Measurements from ENCODE around the gene COX17. TPM values are rescaled to one million over a fixed set of nuclear protein-coding genes. Genes with fewer than 3 reads are reported as not detected.
A peak's percentile ranks its signal among the peaks of the same experiment; 100 is the strongest.

COX17 gene
- total RNA-seq, 5 donors from 2014 or later (not counting 1 experiment from before 2014, with no cell fraction given) = 20.5 to 33.1 (median 30.6) TPM

DNA sequence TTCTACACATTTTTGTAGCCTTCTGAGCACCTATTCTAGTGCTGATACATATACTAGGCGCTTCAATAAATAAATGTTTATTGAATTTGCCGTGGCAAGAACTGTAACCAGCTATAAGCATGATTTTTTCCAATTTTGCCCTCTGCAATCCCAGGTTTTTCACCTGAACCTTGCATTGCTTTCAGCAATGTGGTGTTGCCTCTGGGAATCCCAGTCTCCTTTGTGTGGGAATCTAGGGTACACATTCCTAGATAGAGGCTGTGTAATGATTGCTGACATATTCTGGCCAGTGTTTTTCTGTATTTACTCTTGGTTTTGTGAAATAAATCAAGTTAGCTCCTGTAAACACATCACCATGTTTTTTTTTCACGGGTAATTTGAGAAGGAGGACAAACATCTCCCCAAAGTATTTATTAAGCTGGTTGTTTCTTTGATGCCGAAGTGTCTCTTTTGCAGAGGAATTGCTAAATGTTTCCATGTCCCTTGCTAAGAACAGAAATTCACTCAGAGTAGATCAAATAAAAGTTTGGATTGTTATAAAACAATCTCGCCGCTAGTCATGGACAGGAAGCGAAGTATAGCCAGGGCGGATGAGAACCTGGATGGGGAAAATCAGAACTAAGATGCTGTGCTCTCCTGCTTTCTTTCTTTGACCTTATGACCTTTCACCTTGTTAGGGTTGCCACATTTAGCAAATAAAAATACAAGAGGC, 26.8 kb upstream of the COX17 start:
- H3K27me3 Mint-ChIP-seq = no peaks in the 10 kb centered on the region
- no peaks in the 10 kb centered on the region for H3K9me3 Mint-ChIP-seq
- H3K4me1 Mint-ChIP-seq = peaks cover 24 to 36% (median 30%) of the 10 kb centered on the region in 3 donors
- peaks cover 0 to 19% of the 10 kb centered on the region in 2 experiments for H3K4me1 ChIP-seq (ENCODE audit: control insufficient read depth in 1 of 2, extremely low read depth in 1 of 2, insufficient read depth in 2 of 2, low read length in 2 of 2)
- H3K36me3 Mint-ChIP-seq = no peaks in the 10 kb centered on the region
- H3K4me3 Mint-ChIP-seq = peak overlapping the region; percentile 76 to 80 (median 76)
- ChIA-PET CTCF (interaction anchor here in 1 of 2 donors (0.6 kb wide), 1 partner anchor 360 kb away, joined by 4 read pairs; no protein-coding TSS in a partner anchor), POLR2A (no interaction called here)
- H3K27ac ChIP-seq (ENCODE audit: low read length) = no peak overlapping the region
- H3K27me3 ChIP-seq (replicated peaks in 1 of 2; ENCODE audit: control insufficient read depth in 2 of 2, extremely low read depth in 1 of 2, insufficient read depth in 2 of 2, low read length in 1 of 2) = peaks cover 5 to 7% of the 10 kb centered on the region in 2 experiments
- DNase-seq = no peak
- H3K27ac Mint-ChIP-seq = no peak overlapping the region
- no peak for ATAC-seq (replicated peaks in 1 of 4)
- H3K36me3 ChIP-seq (ENCODE audit: control insufficient read depth in 2 of 2, extremely low read depth in 1 of 2, insufficient read depth in 1 of 2, low read length in 1 of 2) = no peaks in the 10 kb centered on the region
- no peaks in the 10 kb centered on the region for H3K9me3 ChIP-seq
- no peak overlapping the region for H3K4me3 ChIP-seq (ENCODE audit: control insufficient read depth in 1 of 2, extremely low read depth in 1 of 2, low read length in 1 of 2)
- WGBS (ENCODE audit: insufficient coverage) = 94% methylated on average over 2 of the region's 8 CpGs

DNA sequence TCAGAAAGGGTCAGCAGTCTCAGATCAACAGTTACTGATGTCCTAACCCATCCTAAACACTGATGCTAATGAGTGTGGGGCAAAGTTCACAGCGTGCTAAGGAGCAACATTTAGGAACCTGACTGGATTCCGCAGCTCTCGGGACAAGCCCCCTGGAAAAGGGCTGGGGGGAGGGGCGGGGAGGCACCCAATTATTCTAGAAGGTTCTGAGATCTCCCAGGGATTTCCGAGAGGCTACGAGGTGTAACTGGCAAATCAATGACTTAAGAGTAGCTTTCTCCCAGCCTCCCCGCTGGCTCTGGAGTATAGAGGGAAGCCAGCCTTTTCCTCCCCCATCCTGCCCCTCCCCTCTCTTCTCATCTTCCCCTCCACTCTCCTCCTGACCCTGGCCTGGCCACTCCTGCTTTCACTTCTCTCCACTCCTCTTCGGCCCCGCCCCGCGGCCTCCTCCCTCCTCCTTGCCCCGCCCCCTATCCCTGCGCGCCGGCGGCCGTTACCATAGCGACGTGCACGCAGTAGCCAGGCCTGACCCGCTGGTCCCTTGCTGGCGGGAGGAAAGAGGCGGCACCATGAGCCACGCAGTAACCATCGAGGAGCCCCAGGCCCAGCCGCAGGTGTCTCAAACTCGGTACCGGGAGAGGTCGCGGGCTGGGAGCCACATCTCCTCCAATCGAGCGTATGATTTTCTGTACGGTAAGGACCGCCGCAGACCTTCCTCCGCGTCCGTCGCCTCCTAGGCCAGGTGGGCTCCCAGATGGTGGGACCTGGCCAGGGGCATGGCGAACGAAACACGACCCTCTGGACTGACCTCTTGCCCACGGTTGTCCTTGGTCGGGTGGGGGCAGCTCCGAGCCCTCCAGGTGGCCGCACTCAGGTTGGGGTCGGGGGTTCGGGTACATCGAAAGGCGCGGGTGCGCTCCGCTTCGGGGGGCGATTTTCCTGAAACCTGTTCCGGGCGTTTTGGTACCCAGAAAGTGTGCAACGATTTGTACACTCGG, 25.6 kb upstream of the COX17 start, which contains the start of gene CFAP91:
Gene CFAP91 (plus strand): TSS at position 493 of the 998 bp plus-strand sequence. CDS start 77 bp downstream, at position 570.
- no peaks in the 10 kb centered on the region for H3K27me3 Mint-ChIP-seq
- H3K27me3 ChIP-seq (replicated peaks in 1 of 2; ENCODE audit: control insufficient read depth in 2 of 2, extremely low read depth in 1 of 2, insufficient read depth in 2 of 2, low read length in 1 of 2) = peaks cover 5 to 7% of the 10 kb centered on the region in 2 experiments
- H3K9me3 ChIP-seq = no peaks in the 10 kb centered on the region
- no peaks in the 10 kb centered on the region for H3K36me3 ChIP-seq (ENCODE audit: control insufficient read depth in 2 of 2, extremely low read depth in 1 of 2, insufficient read depth in 1 of 2, low read length in 1 of 2)
- 17% methylated on average over 51 of the region's 59 CpGs for WGBS (ENCODE audit: insufficient coverage)
- ATAC-seq (replicated peaks in 1 of 4) = peak; percentile 84 to 89 (median 88)
- H3K4me1 ChIP-seq (ENCODE audit: control insufficient read depth in 1 of 2, extremely low read depth in 1 of 2, insufficient read depth in 2 of 2, low read length in 2 of 2) = peaks cover 0 to 19% of the 10 kb centered on the region in 2 experiments
- H3K36me3 Mint-ChIP-seq = no peaks in the 10 kb centered on the region
- peak within 1 kb of the TSS; percentile 76 to 80 (median 76) for H3K4me3 Mint-ChIP-seq
- H3K4me3 ChIP-seq (ENCODE audit: control insufficient read depth in 1 of 2, extremely low read depth in 1 of 2, low read length in 1 of 2) = peak within 1 kb of the TSS; percentile 57 to 61
- ChIA-PET CTCF (no interaction called here), POLR2A (interaction anchor here in 1 of 2 donors (0.6 kb wide), 1 partner anchor 215 kb away, joined by 4 read pairs; no protein-coding TSS in a partner anchor)
- DNase-seq = peak; percentile 49 to 83 (median 67)
- peaks cover 24 to 36% (median 30%) of the 10 kb centered on the region in 3 donors for H3K4me1 Mint-ChIP-seq
- no peaks in the 10 kb centered on the region for H3K9me3 Mint-ChIP-seq
- H3K27ac ChIP-seq (ENCODE audit: low read length) = no peak within 1 kb of the TSS
- H3K27ac Mint-ChIP-seq = no peak within 1 kb of the TSS

DNA sequence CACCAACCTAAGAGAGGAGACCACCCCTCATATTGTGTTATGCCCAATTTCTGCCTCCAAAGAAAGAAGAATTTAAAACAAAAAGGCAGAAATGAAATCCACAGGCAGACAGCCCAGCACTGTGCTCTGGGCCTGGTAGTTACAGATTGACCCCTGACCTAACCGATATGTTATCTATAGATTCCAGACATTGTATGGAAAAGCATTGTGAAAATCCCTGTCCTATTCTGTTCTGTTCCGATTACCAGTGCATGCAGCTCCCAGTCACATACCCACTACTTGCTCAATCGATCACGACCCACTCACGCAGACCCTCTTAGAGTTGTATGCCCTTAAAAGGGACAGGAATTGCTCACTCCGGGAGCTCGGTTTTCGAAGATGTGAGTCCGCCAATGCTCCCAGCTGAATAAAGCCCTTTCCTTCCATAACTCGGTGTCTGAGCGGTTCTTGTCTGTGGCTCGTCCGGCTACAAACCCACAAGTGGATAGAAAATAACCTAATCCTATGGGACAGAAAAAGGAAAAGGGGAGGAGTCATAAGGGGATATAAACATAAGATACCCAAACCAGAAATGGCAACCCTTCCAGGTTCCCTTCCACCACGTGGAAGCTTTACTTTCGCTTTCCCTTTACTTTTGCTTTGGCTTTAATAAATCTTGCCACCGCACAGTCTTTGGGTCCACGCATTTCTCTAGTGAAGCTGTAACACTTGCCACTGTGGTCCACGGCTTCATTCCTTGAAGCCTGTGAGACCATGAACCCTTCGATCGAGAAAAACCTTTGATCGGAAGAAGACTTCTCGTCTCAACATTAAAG, 23.9 kb upstream of the COX17 start:
- peak overlapping the region in 1 of 3 donors; percentile 37 for H3K4me3 Mint-ChIP-seq
- CTCF ChIA-PET = interaction anchor here in 1 of 2 donors (0.6 kb wide), 1 partner anchor 37 kb away, joined by 10 read pairs; no protein-coding TSS in a partner anchor
- ATAC-seq (replicated peaks in 1 of 4) (peak in 1 of 4 experiments; percentile 2), DNase-seq (peak in 1 of 35 experiments; percentile 17)
- Histone ChIP-seq H3K4me1 (ENCODE audit: control insufficient read depth in 1 of 2, extremely low read depth in 1 of 2, insufficient read depth in 2 of 2, low read length in 2 of 2) (peaks cover 0 to 19% of the 10 kb centered on the region in 2 experiments), H3K36me3 (ENCODE audit: control insufficient read depth in 2 of 2, extremely low read depth in 1 of 2, insufficient read depth in 1 of 2, low read length in 1 of 2) (no peaks in the 10 kb centered on the region), H3K9me3 (no peaks in the 10 kb centered on the region), H3K4me3 (ENCODE audit: control insufficient read depth in 1 of 2, extremely low read depth in 1 of 2, low read length in 1 of 2) (no peak overlapping the region), H3K27me3 (replicated peaks in 1 of 2; ENCODE audit: control insufficient read depth in 2 of 2, extremely low read depth in 1 of 2, insufficient read depth in 2 of 2, low read length in 1 of 2) (peaks cover 5 to 7% of the 10 kb centered on the region in 2 experiments), H3K27ac (ENCODE audit: low read length) (peak overlapping the region; percentile 61)
- peaks cover 24 to 36% (median 30%) of the 10 kb centered on the region in 3 donors for H3K4me1 Mint-ChIP-seq
- 62% methylated on average over 5 of the region's 22 CpGs for WGBS (ENCODE audit: insufficient coverage)
- no peaks in the 10 kb centered on the region for H3K9me3 Mint-ChIP-seq
- peak overlapping the region; percentile 37 to 44 for H3K27ac Mint-ChIP-seq
- H3K36me3 Mint-ChIP-seq = no peaks in the 10 kb centered on the region
- no peaks in the 10 kb centered on the region for H3K27me3 Mint-ChIP-seq
- POLR2A ChIA-PET = interaction anchor here (0.5 to 0.6 kb wide), 2 partner anchors 202 to 233 kb away, joined by 6 to 8 read pairs; no protein-coding TSS in a partner anchor

DNA sequence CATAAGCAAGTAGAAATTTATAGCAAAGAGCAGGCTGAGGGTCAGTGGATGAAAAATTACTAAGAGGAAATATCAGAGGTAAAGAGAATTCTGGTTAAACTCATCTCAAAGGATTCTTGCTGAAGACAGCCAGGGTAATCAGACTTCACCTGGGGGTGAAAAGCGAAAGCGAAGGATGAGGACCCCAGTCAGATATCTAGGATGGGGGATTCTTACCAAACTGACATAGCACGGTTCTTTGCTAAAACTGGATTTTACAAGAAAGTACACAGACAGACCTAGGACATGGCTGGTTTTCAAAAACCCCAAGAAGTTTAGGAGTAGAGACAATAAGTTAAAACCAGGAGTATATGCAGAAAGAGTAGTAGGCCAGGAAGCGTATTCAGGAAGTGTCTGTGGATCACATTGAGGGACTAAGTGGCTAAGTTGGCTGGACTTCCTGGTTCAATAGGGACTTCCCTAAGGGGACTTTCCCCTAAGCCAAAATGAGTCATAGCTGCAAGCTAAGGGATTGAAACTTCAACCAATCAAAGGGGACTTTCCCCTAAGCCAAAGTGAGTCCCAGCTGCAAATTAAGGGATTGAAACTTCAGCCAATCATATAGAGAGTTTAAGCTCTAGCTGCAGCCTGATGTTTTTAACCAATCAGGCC, 23.2 kb upstream of the COX17 start:
- POLR2A ChIA-PET = no interaction called here
- no peaks in the 10 kb centered on the region for H3K36me3 Mint-ChIP-seq
- H3K36me3 ChIP-seq (ENCODE audit: control insufficient read depth in 2 of 2, extremely low read depth in 1 of 2, insufficient read depth in 1 of 2, low read length in 1 of 2) = no peaks in the 10 kb centered on the region
- WGBS (ENCODE audit: insufficient coverage) = no CpG with 5 or more reads among the region's 4 CpGs
- ATAC-seq (replicated peaks in 1 of 4) = peak in 1 of 4 experiments; percentile 56
- no peaks in the 10 kb centered on the region for H3K27me3 Mint-ChIP-seq
- H3K9me3 Mint-ChIP-seq = no peaks in the 10 kb centered on the region
- peak overlapping the region; percentile 1 to 17 for H3K27ac Mint-ChIP-seq
- H3K27me3 ChIP-seq (replicated peaks in 1 of 2; ENCODE audit: control insufficient read depth in 2 of 2, extremely low read depth in 1 of 2, insufficient read depth in 2 of 2, low read length in 1 of 2) = peaks cover 5 to 7% of the 10 kb centered on the region in 2 experiments
- peak overlapping the region; percentile 61 for H3K27ac ChIP-seq (ENCODE audit: low read length)
- peak in 7 of 35 experiments; percentile 1 to 66 (median 7) for DNase-seq
- H3K9me3 ChIP-seq = no peaks in the 10 kb centered on the region
- H3K4me1 ChIP-seq (ENCODE audit: control insufficient read depth in 1 of 2, extremely low read depth in 1 of 2, insufficient read depth in 2 of 2, low read length in 2 of 2) = peaks cover 0 to 19% of the 10 kb centered on the region in 2 experiments
- CTCF ChIA-PET = interaction anchor here in 1 of 2 donors (0.6 kb wide), 1 partner anchor 38 kb away, joined by 10 read pairs; no protein-coding TSS in a partner anchor
- peaks cover 24 to 36% (median 30%) of the 10 kb centered on the region in 3 donors for H3K4me1 Mint-ChIP-seq
- H3K4me3 ChIP-seq (ENCODE audit: control insufficient read depth in 1 of 2, extremely low read depth in 1 of 2, low read length in 1 of 2) = no peak overlapping the region
- peak overlapping the region in 1 of 3 donors; percentile 37 for H3K4me3 Mint-ChIP-seq

DNA sequence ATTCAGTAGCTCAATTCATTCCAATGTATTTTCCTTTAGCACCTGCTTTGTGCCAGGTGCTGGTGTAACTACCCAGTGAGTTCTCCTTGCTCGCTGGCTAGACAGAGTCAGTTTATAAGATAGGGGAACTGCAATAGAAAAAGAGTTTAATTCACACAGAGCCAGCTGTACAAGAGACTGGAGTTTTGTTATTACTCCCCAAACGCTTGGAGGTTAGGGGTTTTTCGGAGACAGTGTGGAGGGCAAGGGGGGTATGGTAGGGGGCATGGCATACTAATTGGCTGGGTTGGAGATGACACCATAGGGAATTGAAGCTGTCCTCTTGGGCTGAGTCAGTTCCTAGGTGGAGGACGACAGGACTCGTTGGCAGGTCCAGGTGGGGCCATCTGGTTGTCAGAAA, 20.2 kb upstream of the COX17 start:
- H3K4me1 Mint-ChIP-seq = peaks cover 14 to 25% (median 23%) of the 10 kb centered on the region in 3 donors
- no peaks in the 10 kb centered on the region for H3K9me3 Mint-ChIP-seq
- H3K9me3 ChIP-seq = no peaks in the 10 kb centered on the region
- CTCF ChIA-PET = no interaction called here
- no peak overlapping the region for H3K27ac ChIP-seq (ENCODE audit: low read length)
- DNase-seq (no peak), ATAC-seq (replicated peaks in 1 of 4) (no peak)
- no peak overlapping the region for H3K27ac Mint-ChIP-seq
- H3K36me3 Mint-ChIP-seq = no peaks in the 10 kb centered on the region
- peaks cover 0 to 10% of the 10 kb centered on the region in 2 experiments for H3K4me1 ChIP-seq (ENCODE audit: control insufficient read depth in 1 of 2, extremely low read depth in 1 of 2, insufficient read depth in 2 of 2, low read length in 2 of 2)
- H3K36me3 ChIP-seq (ENCODE audit: control insufficient read depth in 2 of 2, extremely low read depth in 1 of 2, insufficient read depth in 1 of 2, low read length in 1 of 2) = no peaks in the 10 kb centered on the region
- POLR2A ChIA-PET = no interaction called here
- no peak overlapping the region for H3K4me3 Mint-ChIP-seq
- H3K27me3 ChIP-seq (replicated peaks in 1 of 2; ENCODE audit: control insufficient read depth in 2 of 2, extremely low read depth in 1 of 2, insufficient read depth in 2 of 2, low read length in 1 of 2) = no peaks in the 10 kb centered on the region
- WGBS (ENCODE audit: insufficient coverage) = 34% methylated on average over 3 of the region's 5 CpGs
- no peak overlapping the region for H3K4me3 ChIP-seq (ENCODE audit: control insufficient read depth in 1 of 2, extremely low read depth in 1 of 2, low read length in 1 of 2)
- H3K27me3 Mint-ChIP-seq = peaks cover 0 to 10% of the 10 kb centered on the region in 2 donors

Measured in T-cell (primary cell).